Transverse colon (tissue), 4 donors: ENCODE measurements around the gene DYNC2H1. TPM values are rescaled to one million over a fixed set of nuclear protein-coding genes. Genes with fewer than 3 reads are reported as not detected.

Experiments
- DNase-seq: peaks from one replicate; pipeline ENCODE4 v3.0.0-alpha.2; 2019
- H3K27ac ChIP-seq, 4 donors: fragments of 200-600 bp; sonication (generic); 2 replicates each; pipeline ENCODE4 v1.5.1; 2016 to 2018; ENCODE audit warnings: inconsistent platforms in 4 of 4
- H3K27me3 ChIP-seq: fragments of 200-600 bp; sonication (generic); 2 replicates; pipeline ENCODE4 v1.5.1; 2017; ENCODE audit warnings: inconsistent platforms
- H3K36me3 ChIP-seq, 4 donors: fragments of 200-600 bp; sonication (generic); 2 replicates each; pipeline ENCODE4 v1.5.1; 2017 to 2019; ENCODE audit warnings: inconsistent platforms in 4 of 4
- H3K4me1 ChIP-seq, 4 donors: fragments of 200-600 bp; sonication (generic); 2 replicates each; pipeline ENCODE4 v1.5.1; 2017 to 2020; ENCODE audit warnings: inconsistent platforms in 4 of 4
- H3K4me3 ChIP-seq, 4 donors: fragments of 200-600 bp; sonication (generic); 1 replicate in 1 of 4; 2 replicates in 3 of 4; pipeline versions ENCODE4 v1.5.1 to v1.6.1; 2017 to 2019; ENCODE audit warnings: inconsistent platforms in 4 of 4
- H3K9me3 ChIP-seq, 2 donors: fragments of 200-600 bp; sonication (generic); 2 replicates each; pipeline ENCODE4 v1.5.1; 2017 to 2019; ENCODE audit warnings: inconsistent platforms in 2 of 2
- CTCF ChIP-seq, 5 experiments: fragments of 200-600 bp in 3 of 5; fragments of 450-650 bp in 2 of 5; sonication (generic) in 3 of 5; IDR thresholded peaks; 1 replicate in 2 of 5; 2 replicates in 3 of 5; pipeline ENCODE4 v1.5.1; 2016 to 2017; ENCODE audit warnings: antibody characterized with exemption in 5 of 5, inconsistent platforms in 3 of 5, mild to moderate bottlenecking in 2 of 5, moderate library complexity in 1 of 5
- EP300 ChIP-seq: sonication (generic); formaldehyde crosslinking; IDR thresholded peaks from one replicate; pipeline ENCODE4 v1.6.1; 2017; ENCODE audit warnings: antibody characterized with exemption, low read depth
- POLR2A ChIP-seq: fragments of 450-650 bp; IDR thresholded peaks from one replicate; pipeline ENCODE4 v1.6.1; 2016; ENCODE audit warnings: antibody characterized with exemption, mild to moderate bottlenecking, moderate library complexity
- POLR2AphosphoS5 ChIP-seq, 3 donors: sonication (generic); formaldehyde crosslinking; IDR thresholded peaks; one replicate each; pipeline ENCODE4 v1.6.1; 2016; ENCODE audit warnings: antibody characterized with exemption in 3 of 3
- WGBS, 2 donors: methylation state at CpG; one replicate each; pipeline ENCODE4 v1.1.5; 2018; ENCODE audit warnings: low coverage in 1 of 2; 5-methylcytosine and 5-hydroxymethylcytosine counted together
- in situ Hi-C, 4 donors: fragments of 200-750 bp; cut with MboI; loops; one replicate each; pipeline versions ENCODE4 v1.15.0 to v1.15.1; 2017; ENCODE audit warnings: low sequenced_read_pairs in 3 of 4, low pct_ligation_motif_present in 1 of 4, low pct_unique_long_range_greater_than_20kb in 1 of 4
- intact Hi-C: fragments of 100-400 bp; cut with DNase I; formaldehyde crosslinking; loops from one replicate; pipeline ENCODE4 v1.15.1; 2023; ENCODE audit warnings: low total_unique reads
- total RNA-seq, 4 donors: library from RNA; depleted of rRNA; stranded (reverse); fragments of >200 nt; gene quantifications; one replicate each; pipeline ENCODE4 v1.1.0, GENCODE V29; 2016

Gene DYNC2H1
- total RNA-seq, 4 donors from 2014 or later, result 4.2 to 10.8 (median 4.7) TPM

GRCh38 chr11:103294516-103294915 is 185.3 kb downstream of the DYNC2H1 start:
- no peak overlapping the region for H3K4me3 ChIP-seq
- peaks cover 16 to 26% of the 10 kb centered on the region in 2 donors for H3K9me3 ChIP-seq
- no peaks in the 10 kb centered on the region for H3K36me3 ChIP-seq
- TF ChIP-seq CTCF (IDR thresholded peaks at IDR 0.05), result no peak
- no peak for TF ChIP-seq POLR2AphosphoS5 (IDR thresholded peaks at IDR 0.05)
- TF ChIP-seq EP300, result no peak
- TF ChIP-seq POLR2A, result no peak
- H3K27me3 ChIP-seq, result no peaks in the 10 kb centered on the region
- no peaks in the 10 kb centered on the region for H3K4me1 ChIP-seq
- in situ Hi-C loops, result no loop called here
- 87% methylated on average over 1 of the region's 1 CpG; no CpG with 5 or more reads in 1 of the 2 donors for WGBS, 2 donors
- intact Hi-C loops, result no loop called here
- H3K27ac ChIP-seq, result no peak overlapping the region
- DNase-seq, result no peak

- H3K27me3 ChIP-seq, result no peaks in the 10 kb centered on the region
- WGBS, 2 donors, result 81 to 91% methylated on average over 3 to 5 of the region's 5 CpGs
- H3K36me3 ChIP-seq, result no peaks in the 10 kb centered on the region
- intact Hi-C loops, result no loop called here
- no peak overlapping the region for H3K4me3 ChIP-seq
- H3K4me1 ChIP-seq, result no peaks in the 10 kb centered on the region
- H3K9me3 ChIP-seq, result peaks cover 16 to 26% of the 10 kb centered on the region in 2 donors
- no peak for DNase-seq
- H3K27ac ChIP-seq, result no peak overlapping the region
- in situ Hi-C loops, result no loop called here
- TF ChIP-seq EP300, result no peak
Observed at GRCh38 chr11:103295704-103296103, 186.5 kb downstream of the DYNC2H1 start.

- intact Hi-C loops (no loop called here), in situ Hi-C loops (no loop called here)
- TF ChIP-seq POLR2AphosphoS5 (IDR thresholded peaks at IDR 0.05) (no peak), CTCF (IDR thresholded peaks at IDR 0.05) (no peak), POLR2A (no peak)
- Histone ChIP-seq H3K4me1 (no peaks in the 10 kb centered on the region), H3K27ac (no peak overlapping the region), H3K27me3 (no peaks in the 10 kb centered on the region), H3K36me3 (no peaks in the 10 kb centered on the region), H3K4me3 (no peak overlapping the region), H3K9me3 (peaks cover 11 to 18% of the 10 kb centered on the region in 2 donors)
- DNase-seq, result no peak
- 76 to 91% methylated on average over 3 of the region's 3 CpGs for WGBS, 2 donors
Observed at GRCh38 chr11:103297900-103298299, 188.7 kb downstream of the DYNC2H1 start.

- no peaks in the 10 kb centered on the region for H3K9me3 ChIP-seq
- no peaks in the 10 kb centered on the region for H3K27me3 ChIP-seq
- in situ Hi-C loops (no loop called here), intact Hi-C loops (no loop called here)
- no peak overlapping the region for H3K4me3 ChIP-seq
- 76 to 85% methylated on average over 3 of the region's 3 CpGs for whole genome bisulfite sequencing, 2 donors
- H3K36me3 ChIP-seq, result no peaks in the 10 kb centered on the region
- no peak for DNase-seq
- H3K4me1 ChIP-seq, result no peaks in the 10 kb centered on the region
- TF ChIP-seq POLR2AphosphoS5 (IDR thresholded peaks at IDR 0.05) (no peak), EP300 (no peak), POLR2A (no peak), CTCF (IDR thresholded peaks at IDR 0.05) (no peak)
- H3K27ac ChIP-seq, result no peak overlapping the region
Observed at GRCh38 chr11:103315248-103315647, 206.0 kb downstream of the DYNC2H1 start.

GRCh38 chr11:103317118-103317517 is 207.9 kb downstream of the DYNC2H1 start:
- Histone ChIP-seq H3K4me3 (no peak overlapping the region), H3K27me3 (no peaks in the 10 kb centered on the region), H3K4me1 (no peaks in the 10 kb centered on the region), H3K9me3 (no peaks in the 10 kb centered on the region), H3K27ac (no peak overlapping the region), H3K36me3 (no peaks in the 10 kb centered on the region)
- intact Hi-C loops, result no loop called here
- no peak for DNase-seq
- WGBS, 2 donors, result 78 to 79% methylated on average over 2 to 3 of the region's 3 CpGs
- in situ Hi-C loops, result no loop called here
- TF ChIP-seq EP300, result no peak
- TF ChIP-seq CTCF (IDR thresholded peaks at IDR 0.05), result no peak
- TF ChIP-seq POLR2AphosphoS5 (IDR thresholded peaks at IDR 0.05), result no peak
- TF ChIP-seq POLR2A, result no peak
